ENCODE results near the gene YKT6. TPM values are rescaled to one million over a fixed set of nuclear protein-coding genes. Genes with fewer than 3 reads are reported as not detected.

Gene YKT6
- total RNA-seq, 2 donors from 2014 or later: 43.9 to 44.9 TPM

DNA sequence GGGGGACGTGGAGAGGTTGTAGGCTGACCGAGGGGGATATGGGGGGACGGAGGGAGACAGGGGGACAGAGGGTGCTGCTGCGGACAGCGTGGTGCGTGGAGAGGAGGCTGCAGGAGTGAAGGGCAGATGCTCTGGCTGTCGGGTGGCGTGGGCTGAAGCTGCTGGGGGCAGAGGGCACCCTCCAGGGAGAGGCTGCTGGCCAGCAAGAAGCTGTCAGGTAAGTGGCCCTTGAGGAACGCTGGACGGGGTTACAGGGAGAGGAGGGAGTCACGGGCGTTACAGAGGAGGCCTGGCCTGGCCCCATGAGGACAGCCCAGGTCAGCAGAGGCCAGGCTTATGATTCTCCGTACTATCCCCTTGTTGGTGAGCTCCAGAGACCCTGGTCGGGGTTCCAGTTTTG is 27.1 kb downstream of the YKT6 start:
- Histone ChIP-seq H3K36me3 (no peaks in the 10 kb centered on the region), H3K4me3 (no peak overlapping the region), H3K27ac (no peak overlapping the region), H3K27me3 (no peaks in the 10 kb centered on the region), H3K9me3 (no peaks in the 10 kb centered on the region), H3K4me1 (no peaks in the 10 kb centered on the region)
- TF ChIP-seq, protein P1, sequence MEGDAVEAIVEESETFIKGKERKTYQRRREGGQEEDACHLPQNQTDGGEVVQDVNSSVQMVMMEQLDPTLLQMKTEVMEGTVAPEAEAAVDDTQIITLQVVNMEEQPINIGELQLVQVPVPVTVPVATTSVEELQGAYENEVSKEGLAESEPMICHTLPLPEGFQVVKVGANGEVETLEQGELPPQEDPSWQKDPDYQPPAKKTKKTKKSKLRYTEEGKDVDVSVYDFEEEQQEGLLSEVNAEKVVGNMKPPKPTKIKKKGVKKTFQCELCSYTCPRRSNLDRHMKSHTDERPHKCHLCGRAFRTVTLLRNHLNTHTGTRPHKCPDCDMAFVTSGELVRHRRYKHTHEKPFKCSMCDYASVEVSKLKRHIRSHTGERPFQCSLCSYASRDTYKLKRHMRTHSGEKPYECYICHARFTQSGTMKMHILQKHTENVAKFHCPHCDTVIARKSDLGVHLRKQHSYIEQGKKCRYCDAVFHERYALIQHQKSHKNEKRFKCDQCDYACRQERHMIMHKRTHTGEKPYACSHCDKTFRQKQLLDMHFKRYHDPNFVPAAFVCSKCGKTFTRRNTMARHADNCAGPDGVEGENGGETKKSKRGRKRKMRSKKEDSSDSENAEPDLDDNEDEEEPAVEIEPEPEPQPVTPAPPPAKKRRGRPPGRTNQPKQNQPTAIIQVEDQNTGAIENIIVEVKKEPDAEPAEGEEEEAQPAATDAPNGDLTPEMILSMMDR (IDR thresholded peaks at IDR 0.05): no peak
- no peak for DNase-seq (ENCODE audit: low spot score)

DNA sequence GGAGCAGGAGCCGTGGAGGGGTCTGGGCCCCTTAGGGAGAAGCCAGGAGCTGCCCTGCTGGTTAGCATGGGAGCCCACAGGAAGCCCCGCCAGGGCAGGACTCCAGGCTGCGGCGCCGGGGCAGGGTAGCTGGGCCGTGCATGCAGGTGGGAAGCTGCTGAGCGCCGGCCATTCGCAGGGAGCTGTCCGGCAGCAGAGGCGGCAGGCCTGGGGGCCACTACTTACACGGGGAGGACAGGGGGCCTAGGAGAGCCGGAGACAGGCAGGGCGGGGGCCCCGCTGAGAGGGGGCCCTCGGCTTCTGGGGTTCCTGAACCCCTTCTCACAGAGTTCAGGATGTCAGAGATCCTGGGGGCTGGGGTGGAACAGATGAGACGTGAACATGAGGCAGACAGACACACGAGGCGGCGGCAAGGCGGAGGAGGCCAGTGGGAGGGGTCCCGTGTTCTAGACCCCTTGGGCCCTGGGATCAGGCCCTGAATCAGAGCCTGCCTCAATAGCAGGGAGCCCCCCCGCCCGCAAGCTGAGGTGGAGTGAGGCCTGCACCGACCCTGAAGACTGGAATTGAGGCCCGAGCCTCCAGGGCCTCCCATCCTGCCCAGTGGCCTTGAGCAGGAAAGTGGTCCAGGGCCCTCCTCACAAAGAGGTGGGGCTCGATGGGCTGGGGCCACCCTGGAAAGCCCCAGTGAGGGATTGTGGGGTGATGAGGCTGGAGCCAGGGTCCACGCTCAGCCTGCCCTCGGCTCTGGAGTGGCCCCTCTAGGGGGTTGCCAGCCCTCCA is 28.0 kb downstream of the YKT6 start:
- Histone ChIP-seq H3K36me3 (no peaks in the 10 kb centered on the region), H3K4me1 (no peaks in the 10 kb centered on the region), H3K27me3 (no peaks in the 10 kb centered on the region), H3K9me3 (no peaks in the 10 kb centered on the region), H3K27ac (no peak overlapping the region), H3K4me3 (no peak overlapping the region)
- no peak for DNase-seq (ENCODE audit: low spot score)
- TF ChIP-seq, protein P1 (IDR thresholded peaks at IDR 0.05): no peak

DNA sequence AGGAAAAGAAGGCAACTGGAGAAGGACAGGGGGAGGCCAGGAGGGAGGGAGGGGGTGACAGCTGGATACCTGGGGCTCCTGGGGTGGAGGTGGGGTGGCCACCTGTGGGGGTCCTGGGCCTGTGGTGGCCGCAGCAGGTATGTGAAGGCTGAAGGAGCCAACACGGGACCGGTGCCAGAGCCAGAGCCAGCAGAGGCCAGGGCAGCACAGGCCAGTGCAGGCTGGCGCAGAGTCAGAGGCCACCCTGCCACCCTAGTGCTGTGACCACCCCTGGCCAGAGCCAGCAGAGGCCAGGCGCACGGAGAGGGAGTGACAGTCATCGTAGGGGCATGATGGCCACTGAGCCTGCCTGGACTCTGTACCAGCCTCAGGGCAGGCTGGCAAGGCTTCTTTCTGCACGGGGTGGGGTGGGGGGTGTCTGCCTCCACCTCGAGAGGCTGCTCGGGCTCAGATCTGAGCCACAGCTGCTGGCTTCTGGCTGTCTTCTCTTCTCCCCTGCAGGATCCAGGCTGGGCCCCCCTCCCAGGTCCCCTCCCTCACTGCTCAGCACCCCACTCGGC is 28.8 kb downstream of the YKT6 start:
- no peaks in the 10 kb centered on the region for H3K9me3 ChIP-seq

DNA sequence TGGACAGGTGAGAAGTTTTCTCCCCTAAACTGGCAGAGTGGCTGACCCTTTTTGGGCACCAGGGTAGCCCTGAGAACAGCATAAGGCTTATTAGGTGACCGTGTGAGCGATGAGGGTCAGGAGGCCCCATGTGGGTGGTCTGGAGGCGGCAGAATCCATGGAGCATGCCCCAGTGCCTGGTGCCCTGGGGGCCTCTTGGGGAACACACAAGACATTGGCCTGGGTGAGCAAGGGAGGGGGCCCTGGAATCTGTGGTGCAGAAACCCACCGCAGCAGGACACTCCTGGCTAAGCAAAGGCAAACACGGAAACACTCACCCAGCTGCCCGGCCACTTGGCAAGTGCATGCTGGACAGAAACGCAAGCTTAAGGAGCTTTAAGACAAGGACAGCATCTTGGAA is 29.5 kb downstream of the YKT6 start:
- no peak overlapping the region for H3K4me3 ChIP-seq
- no peak overlapping the region for H3K27ac ChIP-seq
- TF ChIP-seq, protein P1 (IDR thresholded peaks at IDR 0.05): no peak
- no peaks in the 10 kb centered on the region for H3K9me3 ChIP-seq
- H3K36me3 ChIP-seq: no peaks in the 10 kb centered on the region
- H3K4me1 ChIP-seq: no peaks in the 10 kb centered on the region
- no peaks in the 10 kb centered on the region for H3K27me3 ChIP-seq
- DNase-seq (ENCODE audit: low spot score): no peak

More for the DNA sequence above, 28.8 kb downstream of the YKT6 start:
- TF ChIP-seq, protein P1 (IDR thresholded peaks at IDR 0.05): no peak
- no peaks in the 10 kb centered on the region for H3K4me1 ChIP-seq
- no peak overlapping the region for H3K27ac ChIP-seq
- no peak overlapping the region for H3K4me3 ChIP-seq
- no peaks in the 10 kb centered on the region for H3K27me3 ChIP-seq
- DNase-seq (ENCODE audit: low spot score): no peak
- no peaks in the 10 kb centered on the region for H3K36me3 ChIP-seq

DNA sequence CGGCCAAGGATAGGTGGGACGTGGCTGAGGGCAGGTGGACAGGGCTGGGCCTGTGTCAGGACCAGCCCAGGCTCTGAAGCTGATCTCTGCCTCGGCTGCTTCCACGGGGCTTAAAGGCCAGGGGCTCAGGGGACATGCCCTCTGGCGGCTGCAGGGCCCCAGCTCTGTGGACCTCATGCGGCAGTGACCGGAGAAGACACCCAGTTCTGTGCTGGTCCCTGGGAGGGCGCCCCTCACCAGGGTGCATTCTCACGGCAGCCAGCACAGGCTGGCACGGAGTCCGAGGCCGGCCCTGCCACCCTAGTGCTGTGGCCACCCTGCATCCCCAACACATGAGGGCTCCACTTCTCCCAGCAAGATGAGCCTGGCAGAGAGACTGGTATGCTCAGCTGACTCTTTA is 30.3 kb downstream of the YKT6 start:
- Histone ChIP-seq H3K27me3 (no peaks in the 10 kb centered on the region), H3K36me3 (no peaks in the 10 kb centered on the region), H3K27ac (no peak overlapping the region), H3K4me1 (no peaks in the 10 kb centered on the region), H3K4me3 (no peak overlapping the region), H3K9me3 (no peaks in the 10 kb centered on the region)
- TF ChIP-seq, protein P1 (IDR thresholded peaks at IDR 0.05): no peak
- no peak for DNase-seq (ENCODE audit: low spot score)
